IMR-90 (cell line): Measurements from ENCODE around the gene ABHD2.

Experiments
- BHLHE40 ChIP-seq: fragments of 150-350 bp; IDR thresholded peaks from 2 replicates; pipeline ENCODE4 v1.6.1; 2016; ENCODE audit warnings: mild to moderate bottlenecking, low read depth, low read length
- CEBPB ChIP-seq: IDR thresholded peaks from 2 replicates; pipeline ENCODE4 v1.6.1; 2012; ENCODE audit warnings: low read depth, low read length, improper control_type of control experiment
- CHD1 ChIP-seq: IDR thresholded peaks from 2 replicates; pipeline ENCODE4 v1.6.1; 2012; ENCODE audit warnings: low read depth, low read length, improper control_type of control experiment
- MXI1 ChIP-seq: IDR thresholded peaks from 2 replicates; pipeline ENCODE4 v1.6.1; 2012; ENCODE audit warnings: low read depth, mild to moderate bottlenecking, low read length, moderate library complexity, borderline replicate concordance
- POLR2A ChIP-seq: IDR thresholded peaks from 2 replicates; pipeline ENCODE4 v1.6.1; 2012; ENCODE audit warnings: mild to moderate bottlenecking, low read depth, low read length
- RAD21 ChIP-seq: IDR thresholded peaks from 2 replicates; pipeline ENCODE4 v1.6.1; 2012; ENCODE audit warnings: low read length, improper control_type of control experiment
- RCOR1 ChIP-seq: IDR thresholded peaks from 2 replicates; pipeline ENCODE4 v1.6.1; 2012; ENCODE audit warnings: mild to moderate bottlenecking, low read length, improper control_type of control experiment; ENCODE audit not compliant: insufficient replicate concordance
- RFX5 ChIP-seq: IDR thresholded peaks from 2 replicates; pipeline ENCODE4 v1.8.0; 2012; ENCODE audit warnings: low read depth, mild to moderate bottlenecking, low read length, moderate library complexity
- SMC3 ChIP-seq: fragments of 150-350 bp; IDR thresholded peaks from 2 replicates; pipeline ENCODE4 v1.6.1; 2016; ENCODE audit warnings: low read depth, mild to moderate bottlenecking, antibody characterized with exemption, low read length, moderate library complexity
- TF ChIP-seq, protein P1 (sequence below): conservative IDR thresholded peaks from 2 replicates; pipeline ENCODE4 v1.5.1; 2012; ENCODE audit warnings: mild to moderate bottlenecking, low read depth, low read length, improper control_type of control experiment

DNA sequence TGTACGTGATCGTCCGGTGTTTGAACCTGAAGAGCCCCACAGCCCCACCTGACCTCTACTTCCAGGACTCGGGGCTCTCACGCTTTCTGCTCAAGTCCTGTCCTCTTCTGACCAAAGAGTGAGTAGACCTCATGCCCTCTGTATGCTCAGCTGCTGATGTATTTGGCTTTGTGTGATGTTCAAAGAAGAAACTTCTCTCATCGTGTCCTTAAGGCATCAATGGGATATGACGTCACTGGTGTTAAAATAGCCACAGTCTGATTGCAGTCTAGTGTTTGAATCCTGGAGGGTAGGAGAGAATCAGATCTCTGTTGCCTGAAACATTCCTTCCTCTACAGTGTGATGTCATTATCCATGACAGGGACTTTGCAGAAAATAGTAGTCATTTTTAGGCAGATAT, 28.1 kb downstream of the ABHD2 start:
- TF ChIP-seq, protein P1, sequence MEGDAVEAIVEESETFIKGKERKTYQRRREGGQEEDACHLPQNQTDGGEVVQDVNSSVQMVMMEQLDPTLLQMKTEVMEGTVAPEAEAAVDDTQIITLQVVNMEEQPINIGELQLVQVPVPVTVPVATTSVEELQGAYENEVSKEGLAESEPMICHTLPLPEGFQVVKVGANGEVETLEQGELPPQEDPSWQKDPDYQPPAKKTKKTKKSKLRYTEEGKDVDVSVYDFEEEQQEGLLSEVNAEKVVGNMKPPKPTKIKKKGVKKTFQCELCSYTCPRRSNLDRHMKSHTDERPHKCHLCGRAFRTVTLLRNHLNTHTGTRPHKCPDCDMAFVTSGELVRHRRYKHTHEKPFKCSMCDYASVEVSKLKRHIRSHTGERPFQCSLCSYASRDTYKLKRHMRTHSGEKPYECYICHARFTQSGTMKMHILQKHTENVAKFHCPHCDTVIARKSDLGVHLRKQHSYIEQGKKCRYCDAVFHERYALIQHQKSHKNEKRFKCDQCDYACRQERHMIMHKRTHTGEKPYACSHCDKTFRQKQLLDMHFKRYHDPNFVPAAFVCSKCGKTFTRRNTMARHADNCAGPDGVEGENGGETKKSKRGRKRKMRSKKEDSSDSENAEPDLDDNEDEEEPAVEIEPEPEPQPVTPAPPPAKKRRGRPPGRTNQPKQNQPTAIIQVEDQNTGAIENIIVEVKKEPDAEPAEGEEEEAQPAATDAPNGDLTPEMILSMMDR, result no peak
- TF ChIP-seq RAD21, result no peak
- TF ChIP-seq CEBPB, result no peak
- no peak for TF ChIP-seq POLR2A
- TF ChIP-seq CHD1, result no peak
- TF ChIP-seq MXI1, result no peak
- no peak for TF ChIP-seq SMC3
- no peak for TF ChIP-seq RFX5
- TF ChIP-seq RCOR1, result no peak
- no peak for TF ChIP-seq BHLHE40
